ENCODE measurements around the gene GRAP2.

DNA sequence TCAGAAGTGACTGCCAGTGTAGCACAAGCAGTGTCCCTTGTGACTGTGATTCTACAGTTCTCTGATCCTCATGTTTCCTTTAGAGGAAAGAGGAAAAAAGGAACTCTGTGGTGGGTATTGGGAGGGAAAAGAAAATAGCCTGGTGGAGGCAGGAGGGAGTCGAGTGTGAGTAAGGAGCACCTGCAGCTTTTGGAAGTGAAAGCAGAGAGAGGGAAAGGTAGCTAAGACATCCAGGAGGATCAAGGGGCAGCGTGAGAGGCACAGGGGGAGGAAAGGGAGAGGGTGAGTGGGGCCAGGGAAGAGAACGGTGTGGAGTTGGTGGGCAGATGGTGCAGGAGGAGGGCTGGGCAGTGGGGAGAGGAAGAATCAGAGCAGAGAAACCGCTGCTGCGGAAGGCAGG, 71.8 kb downstream of the GRAP2 start:
- no peak for TF ChIP-seq SIN3A (IDR thresholded peaks at IDR 0.05; ENCODE audit: borderline replicate concordance, insufficient read depth, low read length)
- TF ChIP-seq, protein P1, sequence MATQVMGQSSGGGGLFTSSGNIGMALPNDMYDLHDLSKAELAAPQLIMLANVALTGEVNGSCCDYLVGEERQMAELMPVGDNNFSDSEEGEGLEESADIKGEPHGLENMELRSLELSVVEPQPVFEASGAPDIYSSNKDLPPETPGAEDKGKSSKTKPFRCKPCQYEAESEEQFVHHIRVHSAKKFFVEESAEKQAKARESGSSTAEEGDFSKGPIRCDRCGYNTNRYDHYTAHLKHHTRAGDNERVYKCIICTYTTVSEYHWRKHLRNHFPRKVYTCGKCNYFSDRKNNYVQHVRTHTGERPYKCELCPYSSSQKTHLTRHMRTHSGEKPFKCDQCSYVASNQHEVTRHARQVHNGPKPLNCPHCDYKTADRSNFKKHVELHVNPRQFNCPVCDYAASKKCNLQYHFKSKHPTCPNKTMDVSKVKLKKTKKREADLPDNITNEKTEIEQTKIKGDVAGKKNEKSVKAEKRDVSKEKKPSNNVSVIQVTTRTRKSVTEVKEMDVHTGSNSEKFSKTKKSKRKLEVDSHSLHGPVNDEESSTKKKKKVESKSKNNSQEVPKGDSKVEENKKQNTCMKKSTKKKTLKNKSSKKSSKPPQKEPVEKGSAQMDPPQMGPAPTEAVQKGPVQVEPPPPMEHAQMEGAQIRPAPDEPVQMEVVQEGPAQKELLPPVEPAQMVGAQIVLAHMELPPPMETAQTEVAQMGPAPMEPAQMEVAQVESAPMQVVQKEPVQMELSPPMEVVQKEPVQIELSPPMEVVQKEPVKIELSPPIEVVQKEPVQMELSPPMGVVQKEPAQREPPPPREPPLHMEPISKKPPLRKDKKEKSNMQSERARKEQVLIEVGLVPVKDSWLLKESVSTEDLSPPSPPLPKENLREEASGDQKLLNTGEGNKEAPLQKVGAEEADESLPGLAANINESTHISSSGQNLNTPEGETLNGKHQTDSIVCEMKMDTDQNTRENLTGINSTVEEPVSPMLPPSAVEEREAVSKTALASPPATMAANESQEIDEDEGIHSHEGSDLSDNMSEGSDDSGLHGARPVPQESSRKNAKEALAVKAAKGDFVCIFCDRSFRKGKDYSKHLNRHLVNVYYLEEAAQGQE (IDR thresholded peaks at IDR 0.05; ENCODE audit: insufficient read depth in 1 of 2, low read depth in 2 of 2, low read length in 2 of 2), result no peak
